Skin of body (tissue), 2 donors: ENCODE results near the gene FLNA. TPM values are rescaled to one million over a fixed set of nuclear protein-coding genes. Genes with fewer than 3 reads are reported as not detected.
"Not testable (repeated sequence)": the region's sequence is repeated elsewhere in the genome, so short reads cannot be mapped to it uniquely, and the experiment has no call there.

Source experiments
- DNase-seq: peaks from one replicate; lab custom pipeline; 2025; lab: John Stamatoyannopoulos, UW
- total RNA-seq: library from RNA; depleted of rRNA; stranded (reverse); fragments of >200 nt; gene quantifications from one replicate; pipeline ENCODE4 v1.2.3, GENCODE V29; 2014

The FLNA gene
- total RNA-seq, 1 donor from 2014 or later = 397 TPM

- peak; percentile 68 for DNase-seq
Measured at GRCh38 chrX:154398668-154399526, 24.5 kb upstream of the FLNA start.

- DNase-seq = peak; percentile 95
Measured at GRCh38 chrX:154397888-154398667, 23.6 kb upstream of the FLNA start, which contains the start of gene RPL10. RPL10 (plus strand) TSS chrX:154398377; CDS start chrX:154398520, 143 bp downstream.

GRCh38 chrX:154396973-154397887 lies 22.8 kb upstream of the FLNA start:
- DNase-seq = peak; percentile 3

- DNase-seq = not testable (repeated sequence)
Measured at GRCh38 chrX:154396363-154396762, 21.9 kb upstream of the FLNA start.

DNA sequence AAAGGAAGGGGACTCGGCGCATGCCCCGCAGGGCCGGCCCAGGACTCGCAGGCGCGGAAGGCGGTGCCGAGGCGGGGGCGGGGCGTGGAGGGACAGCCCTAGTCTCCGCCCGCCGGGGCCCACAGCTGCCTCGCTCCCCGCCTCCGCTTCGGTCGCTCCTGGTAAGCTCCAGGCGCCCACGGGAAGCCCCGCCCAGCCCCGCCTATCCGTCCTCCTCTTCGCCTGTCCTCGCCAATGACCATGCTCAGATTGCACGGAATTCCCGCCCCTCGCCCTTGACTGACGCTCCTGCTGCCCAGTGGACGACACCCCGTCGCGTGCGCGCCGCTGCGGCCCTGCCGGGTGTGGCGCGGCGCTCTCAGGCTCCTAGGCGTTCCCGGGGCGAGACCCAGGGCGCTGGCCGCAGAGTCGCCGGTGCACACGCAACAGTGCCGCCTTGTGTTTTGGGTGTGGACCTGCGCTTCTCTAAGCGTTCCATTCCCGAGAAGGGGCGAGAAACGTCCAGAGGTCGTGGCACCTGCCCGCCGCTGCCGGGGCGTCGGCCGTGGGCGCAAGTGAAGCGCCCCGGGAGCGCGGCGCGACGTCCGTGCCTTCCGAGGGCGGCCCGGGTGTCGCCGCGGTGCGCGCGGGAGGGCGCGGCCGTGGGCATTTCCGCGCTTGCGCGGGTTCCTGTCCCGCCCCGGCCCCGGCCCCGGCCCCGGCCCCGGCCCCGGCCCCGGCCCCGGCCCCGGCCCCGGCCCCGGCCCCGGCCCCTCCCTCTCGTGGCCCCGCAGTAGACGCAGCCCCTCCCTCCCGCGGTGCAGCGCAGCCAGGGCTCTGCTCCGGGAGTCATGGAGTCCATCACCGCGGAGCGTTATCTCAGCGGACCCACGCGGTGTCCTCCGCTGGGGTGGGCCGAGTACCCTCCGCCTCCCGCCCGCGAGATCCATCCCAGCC lies 15.6 kb upstream of the FLNA start:
- not testable (repeated sequence) for DNase-seq

- DNase-seq = not testable (repeated sequence)
Measured at GRCh38 chrX:154388649-154389048, 14.2 kb upstream of the FLNA start.

DNA sequence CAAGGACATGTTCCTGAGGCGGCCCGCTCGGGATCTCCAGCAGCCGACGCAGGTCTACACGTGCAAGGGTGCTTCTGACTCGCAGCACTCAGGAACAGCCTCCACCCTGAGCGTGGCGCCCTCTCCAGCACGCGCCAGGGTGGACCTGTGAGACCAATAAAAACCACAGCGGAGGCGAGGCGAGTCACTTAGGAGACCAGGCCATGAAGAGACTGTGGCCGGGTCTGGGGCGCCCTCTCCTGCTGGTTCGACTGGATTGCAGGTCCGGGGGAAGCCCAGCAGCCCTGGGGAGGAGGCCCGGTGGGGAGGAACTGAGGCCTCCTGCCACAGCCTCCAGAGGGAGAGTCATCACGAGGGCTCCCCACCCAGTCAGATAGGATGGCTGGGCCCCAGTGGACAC lies 13.7 kb upstream of the FLNA start:
- DNase-seq = not testable (repeated sequence)

GRCh38 chrX:154384284-154384892 lies 10.0 kb upstream of the FLNA start:
- DNase-seq = no peak

DNA sequence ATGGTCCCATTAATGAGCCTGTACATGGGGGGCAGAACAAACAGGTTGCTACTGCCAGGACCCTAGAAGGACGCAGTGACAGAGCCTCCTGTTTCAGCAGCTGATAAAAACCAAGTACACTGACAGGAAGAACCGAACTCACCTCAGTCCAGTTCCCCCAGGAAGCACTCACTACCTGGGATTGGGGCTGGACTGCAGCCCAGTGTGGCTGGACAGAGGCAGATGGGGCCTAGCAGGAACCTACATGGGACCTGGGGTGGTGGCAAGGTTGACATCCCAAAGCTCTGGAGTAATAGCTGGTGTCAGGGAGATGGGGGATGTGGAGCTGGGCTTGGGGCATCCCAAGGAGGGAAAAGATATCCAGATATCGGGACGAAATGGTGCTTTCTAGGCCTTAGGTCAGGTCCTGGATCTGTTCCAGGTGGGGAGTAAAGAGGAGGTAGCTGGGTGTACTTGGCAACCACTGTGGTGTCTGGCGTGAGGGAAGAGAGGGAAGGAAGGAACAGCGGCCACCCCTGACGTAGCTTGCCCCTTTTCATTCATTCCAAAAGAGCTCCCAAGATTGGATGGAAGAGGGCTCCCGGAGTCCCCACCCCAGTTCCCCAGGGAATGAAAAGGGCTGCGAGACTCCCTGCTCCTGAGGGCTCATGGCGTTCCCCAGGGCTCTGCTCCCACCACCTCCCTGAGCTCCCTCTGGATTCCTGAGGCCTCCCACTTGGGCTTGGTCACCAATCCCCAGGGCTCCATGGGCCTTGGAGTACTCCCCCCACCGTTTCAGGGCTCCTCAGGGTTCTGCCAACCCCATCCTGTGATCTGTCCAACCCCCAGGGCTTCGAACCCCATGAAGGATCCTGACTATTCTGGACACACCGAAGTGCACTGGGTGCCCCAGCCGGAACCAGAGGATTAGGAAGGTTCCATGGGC lies 9.2 kb upstream of the FLNA start:
- DNase-seq = no peak

GRCh38 chrX:154382483-154383069 lies 8.1 kb upstream of the FLNA start:
- no peak for DNase-seq

DNA sequence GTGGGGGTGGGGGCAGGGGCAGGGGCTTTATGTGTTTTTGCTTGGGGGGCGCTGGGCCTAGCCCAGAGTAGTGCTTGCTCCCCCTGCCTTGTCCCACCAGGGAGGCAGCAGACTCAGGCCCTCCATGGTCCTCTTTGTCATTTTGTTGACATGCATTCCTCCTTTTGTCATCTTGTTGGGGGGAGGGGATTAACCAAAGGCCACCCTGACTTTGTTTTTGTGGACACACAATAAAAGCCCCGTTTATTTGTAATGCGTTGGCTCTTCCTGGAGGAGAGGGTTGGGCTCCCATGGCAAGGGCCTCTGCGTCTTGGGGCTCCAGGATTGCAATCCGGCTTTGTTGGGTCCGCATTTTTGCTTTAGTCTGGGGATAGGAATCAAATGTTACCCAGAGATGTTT lies 6.8 kb upstream of the FLNA start:
- no peak for DNase-seq

DNA sequence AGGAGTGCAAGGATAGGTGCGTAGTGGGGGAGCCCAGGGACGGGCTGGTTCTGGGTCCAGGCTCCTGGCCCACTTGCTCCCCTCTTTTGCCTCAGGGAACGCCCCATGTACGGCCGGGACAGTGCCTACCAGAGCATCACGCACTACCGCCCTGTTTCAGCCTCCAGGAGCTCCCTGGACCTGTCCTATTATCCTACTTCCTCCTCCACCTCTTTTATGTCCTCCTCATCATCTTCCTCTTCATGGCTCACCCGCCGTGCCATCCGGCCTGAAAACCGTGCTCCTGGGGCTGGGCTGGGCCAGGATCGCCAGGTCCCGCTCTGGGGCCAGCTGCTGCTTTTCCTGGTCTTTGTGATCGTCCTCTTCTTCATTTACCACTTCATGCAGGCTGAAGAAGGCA lies 6.4 kb upstream of the FLNA start:
- DNase-seq = no peak

GRCh38 chrX:154380153-154380552 lies 5.7 kb upstream of the FLNA start:
- no peak for DNase-seq

DNA sequence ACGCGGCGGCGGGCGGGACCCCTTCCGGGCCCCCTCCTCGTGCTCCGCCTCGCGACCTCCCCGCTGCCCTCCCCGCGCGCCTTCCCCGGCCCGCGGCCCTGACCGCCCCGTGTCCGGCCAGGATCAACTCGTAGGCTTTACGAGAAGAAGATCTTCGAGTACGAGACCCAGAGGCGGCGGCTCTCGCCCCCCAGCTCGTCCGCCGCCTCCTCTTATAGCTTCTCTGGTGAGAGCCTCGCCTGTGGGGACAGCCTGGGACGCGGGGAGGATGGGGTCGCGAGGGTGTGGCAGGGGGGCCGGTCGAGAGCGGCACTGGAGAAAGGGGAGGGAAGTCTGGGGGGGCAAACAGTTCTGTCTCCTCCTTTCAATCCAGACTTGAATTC lies 5.1 kb upstream of the FLNA start:
- DNase-seq = no peak

DNA sequence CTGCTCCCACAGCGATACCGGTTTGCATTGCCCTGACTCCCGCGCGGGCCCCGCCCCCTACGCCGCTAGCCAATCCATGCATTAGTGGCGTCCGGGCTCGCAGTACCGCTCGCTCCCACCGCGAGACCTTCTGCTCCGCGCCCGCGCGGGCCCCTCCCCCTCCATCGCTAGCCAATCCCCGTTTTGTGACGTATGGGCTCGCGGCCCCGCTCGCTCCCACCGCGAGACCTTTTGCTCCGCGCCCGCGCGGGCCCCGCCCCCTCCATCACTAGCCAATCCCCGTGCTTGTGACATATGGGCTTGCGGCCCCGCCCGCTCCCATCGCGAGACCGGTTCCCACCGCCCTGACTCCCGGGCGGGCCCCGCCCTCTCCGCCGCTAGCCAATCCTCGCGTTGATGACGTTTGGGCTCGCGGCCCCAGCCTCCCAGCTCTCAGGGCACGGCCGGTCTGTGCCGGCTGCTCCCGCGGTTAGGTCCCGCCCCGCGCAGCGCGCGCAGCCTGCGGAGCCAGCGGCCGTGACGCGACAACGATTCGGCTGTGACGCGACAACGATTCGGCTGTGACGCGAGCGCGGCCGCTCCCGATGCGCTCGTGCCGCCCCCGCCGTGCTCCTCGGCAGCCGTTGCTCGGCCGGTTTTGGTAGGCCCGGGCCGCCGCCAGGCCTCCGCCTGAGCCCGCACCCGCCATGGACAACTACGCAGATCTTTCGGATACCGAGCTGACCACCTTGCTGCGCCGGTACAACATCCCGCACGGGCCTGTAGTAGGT lies 4.5 kb upstream of the FLNA start, which contains the start of gene EMD:
Gene EMD, plus strand, starts transcription at position 497 of the 770 bp plus-strand sequence. Its CDS starts 190 bp downstream, at position 687.
- peak; percentile 99 for DNase-seq

GRCh38 chrX:154378059-154378798 lies 3.8 kb upstream of the FLNA start:
- no peak for DNase-seq

GRCh38 chrX:154376774-154377173 lies 2.3 kb upstream of the FLNA start:
- DNase-seq = no peak
